HG03039 (cell line): Measurements from ENCODE around the gene ZNF587.
"Not testable (repeated sequence)": the region's sequence is repeated elsewhere in the genome, so short reads cannot be mapped to it uniquely, and the experiment has no call there.

Experiments
- ATAC-seq: cut with Tn5 transposase; IDR thresholded peaks from one replicate; pipeline ENCODE4 v1.9.1; 2021; ENCODE audit warnings: mild to moderate bottlenecking, moderate library complexity; ENCODE audit not compliant: unreplicated experiment

ZNF587 gene

DNA sequence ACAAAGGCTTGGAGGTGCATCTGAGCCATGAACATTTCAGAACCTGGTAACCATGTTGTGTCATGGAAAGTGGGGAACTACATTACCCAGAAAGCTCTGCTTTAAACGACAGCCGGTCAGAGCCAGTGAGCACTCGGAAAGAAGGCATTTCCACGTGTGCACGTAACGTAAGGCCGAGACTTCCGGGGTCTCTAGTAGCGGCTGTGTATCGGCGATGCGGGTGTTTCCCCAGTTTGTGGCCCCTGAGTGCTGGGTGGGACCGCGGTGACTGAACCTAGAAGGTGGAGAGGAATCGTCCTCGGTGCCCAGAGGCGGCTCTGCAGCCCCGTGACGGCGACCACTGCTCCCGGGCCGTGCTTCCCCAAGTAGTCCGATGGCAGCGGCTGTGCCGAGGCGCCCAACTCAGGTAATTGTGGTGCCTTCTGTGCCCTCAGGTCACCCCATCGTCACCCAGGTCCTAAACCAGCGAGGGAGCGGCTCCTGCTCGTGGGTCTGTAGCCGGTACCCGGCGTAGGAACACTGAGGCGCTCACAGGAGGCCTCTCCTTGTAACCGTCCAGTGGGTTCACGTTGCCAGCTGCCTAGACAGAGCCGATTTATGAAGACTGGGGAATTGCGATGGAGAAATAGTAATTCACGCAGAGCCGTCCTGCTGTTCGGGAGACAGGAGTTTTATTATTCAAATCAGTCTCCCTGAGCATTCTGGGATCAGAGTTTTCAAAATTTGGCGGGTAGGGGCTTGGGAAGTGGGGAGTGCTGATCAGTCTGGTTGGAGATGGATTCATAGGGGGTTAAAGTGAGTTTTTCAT lies at the start of gene ZNF587:
ZNF587 (plus strand) TSS at position 194 of the 808 bp plus-strand sequence; CDS start at position 374, 180 bp downstream.
- ATAC-seq = peak; percentile 94

DNA sequence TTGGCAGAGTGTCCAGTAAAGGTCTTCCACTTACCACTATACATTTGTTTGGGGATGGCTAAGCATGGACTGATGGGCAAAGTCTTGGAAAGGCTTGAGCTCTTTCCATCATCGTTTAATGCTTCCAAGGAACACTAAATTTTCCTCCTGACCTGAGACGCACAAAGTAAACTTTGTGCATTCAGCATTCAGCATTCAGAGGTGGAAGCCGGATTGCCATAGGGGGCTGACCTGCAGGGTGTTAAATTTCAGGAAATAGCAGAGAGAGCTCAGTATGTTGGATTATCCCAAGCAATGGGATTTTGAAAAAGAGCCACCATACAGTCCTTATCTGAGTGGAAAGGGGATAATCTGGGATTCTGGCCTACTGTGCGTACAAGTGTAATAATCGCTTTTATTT lies 49.0 kb upstream of the ZNF587 start:
- ATAC-seq = no peak

DNA sequence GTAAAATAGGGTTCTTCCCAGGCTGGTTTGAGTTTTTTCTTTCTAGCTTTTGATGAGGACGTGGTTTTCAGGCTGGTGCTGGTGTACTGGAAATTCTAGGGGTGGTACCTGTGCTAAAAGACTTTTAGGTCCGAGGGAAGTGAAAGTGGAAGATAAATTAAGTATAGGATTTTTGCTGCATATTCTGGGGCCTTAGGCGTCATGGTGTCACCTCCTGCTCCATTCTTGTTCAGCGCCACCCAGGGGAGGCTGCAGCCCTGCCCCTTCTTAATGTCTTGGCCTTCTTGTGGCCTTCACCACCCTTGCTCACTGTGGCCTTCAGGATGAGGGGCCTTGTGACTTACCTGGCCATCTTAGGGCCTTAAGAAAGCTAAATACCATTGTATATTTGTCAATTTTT lies 47.4 kb upstream of the ZNF587 start:
- ATAC-seq = no peak

DNA sequence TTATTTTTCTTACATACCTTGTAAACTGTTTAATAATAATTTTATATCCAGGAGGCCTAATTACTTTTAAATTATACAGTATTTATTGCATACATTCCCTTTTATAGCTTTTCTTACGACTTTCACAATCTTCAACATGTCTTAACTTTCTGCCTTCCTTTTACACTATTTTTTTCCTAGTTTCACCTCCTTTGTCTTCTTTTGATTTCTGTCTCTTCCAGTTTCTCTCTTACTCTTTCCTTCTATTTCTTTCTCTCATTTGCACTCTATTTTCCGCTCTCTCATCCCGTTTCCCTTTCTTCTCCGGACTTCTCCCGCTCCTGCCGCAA lies 46.4 kb upstream of the ZNF587 start:
- ATAC-seq = no peak

DNA sequence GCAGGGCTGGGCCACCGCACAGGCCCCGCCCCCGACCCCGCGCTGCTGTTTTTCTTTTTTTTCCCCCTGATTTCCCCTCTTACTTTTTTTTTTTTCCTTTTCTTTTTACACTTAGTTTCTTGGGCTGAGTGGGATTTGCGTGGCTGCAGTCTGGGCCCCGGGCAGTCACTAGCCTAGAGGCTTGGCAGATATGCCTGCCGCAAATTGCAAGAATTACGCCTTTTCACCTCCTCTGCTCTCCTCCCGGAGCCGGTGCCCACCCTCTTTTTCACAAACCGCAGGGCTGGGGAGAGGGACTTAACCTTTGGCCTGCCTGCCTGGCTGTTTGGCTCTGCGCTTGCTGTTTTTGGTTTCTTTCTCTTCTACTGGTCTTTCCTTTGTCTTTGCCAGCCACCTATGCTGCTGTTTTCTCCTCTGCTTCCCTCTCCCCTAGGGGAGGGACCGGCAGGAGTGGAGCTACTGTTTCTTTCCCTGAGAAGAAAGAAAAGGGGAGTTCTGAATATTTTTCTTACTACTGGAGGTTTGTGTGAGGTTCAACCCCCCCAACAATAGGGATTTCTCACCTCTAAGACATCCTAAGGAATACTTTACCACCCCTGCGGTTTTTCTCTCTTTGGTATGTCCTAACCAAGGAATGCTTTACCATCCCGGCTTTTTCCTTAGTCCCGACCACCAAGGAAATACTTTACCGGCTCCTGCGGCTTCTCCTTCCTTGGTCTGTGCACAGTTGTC lies 45.9 kb upstream of the ZNF587 start:
- no peak for ATAC-seq

DNA sequence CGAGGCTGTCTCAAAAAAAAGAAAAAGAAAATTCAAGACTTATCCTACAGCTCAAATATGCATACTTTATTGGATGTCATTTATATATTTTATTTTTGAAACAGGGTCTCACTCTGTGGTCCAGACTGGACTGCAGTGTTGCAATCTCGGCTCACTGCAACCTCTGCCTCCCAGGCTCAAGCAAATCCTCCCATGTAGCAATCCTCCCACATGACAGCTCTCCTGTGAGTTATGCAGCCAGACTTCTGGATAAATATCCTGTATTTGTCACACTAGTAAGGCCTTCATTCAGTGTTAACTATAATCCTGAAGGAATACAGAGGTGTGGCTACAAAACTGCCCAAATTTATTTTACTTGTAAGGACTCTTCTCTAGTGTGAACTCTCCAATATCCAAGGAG lies 42.1 kb upstream of the ZNF587 start:
- no peak for ATAC-seq

DNA sequence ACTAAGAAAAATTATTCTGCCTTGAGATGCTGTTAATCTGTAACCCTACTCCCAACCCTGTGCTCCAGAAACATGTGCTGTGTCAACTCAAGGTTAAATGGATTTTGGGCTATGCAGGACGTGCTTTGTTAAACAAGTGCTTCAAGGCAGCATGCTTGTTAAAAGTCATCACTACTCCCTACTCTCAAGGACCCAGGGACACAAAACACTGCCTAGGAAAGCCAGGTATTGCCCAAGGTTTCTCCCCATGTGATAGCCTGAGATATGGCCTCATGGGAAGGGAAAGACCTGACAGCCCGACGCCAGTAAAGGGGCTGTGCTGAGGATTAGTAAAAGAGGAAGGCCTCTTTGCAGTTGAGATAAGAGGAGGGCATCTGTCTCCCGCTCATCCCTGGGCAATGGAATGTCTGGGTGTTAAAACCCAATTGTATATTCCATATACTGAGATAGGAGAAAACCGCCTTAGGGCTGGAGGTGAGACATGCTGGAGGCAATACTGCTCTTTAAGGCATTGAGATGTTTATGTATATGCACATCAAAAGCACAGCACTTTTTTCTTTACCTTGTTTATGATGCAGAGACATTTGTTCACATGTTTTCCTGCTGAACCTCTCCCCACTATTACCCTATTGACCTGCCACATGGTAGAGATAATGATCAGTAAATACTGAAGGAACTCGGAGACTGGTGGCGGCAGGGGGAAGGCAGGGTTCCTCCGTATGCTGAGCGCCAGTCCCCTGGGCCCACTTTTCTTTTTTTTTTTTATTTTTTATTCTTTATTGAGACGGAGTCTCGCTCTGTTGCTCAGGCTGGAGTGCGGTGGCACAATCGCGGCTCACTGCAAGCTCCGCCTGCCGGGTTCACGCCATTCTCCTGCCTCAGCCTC lies 39.0 kb upstream of the ZNF587 start:
- ATAC-seq = not testable (repeated sequence)

DNA sequence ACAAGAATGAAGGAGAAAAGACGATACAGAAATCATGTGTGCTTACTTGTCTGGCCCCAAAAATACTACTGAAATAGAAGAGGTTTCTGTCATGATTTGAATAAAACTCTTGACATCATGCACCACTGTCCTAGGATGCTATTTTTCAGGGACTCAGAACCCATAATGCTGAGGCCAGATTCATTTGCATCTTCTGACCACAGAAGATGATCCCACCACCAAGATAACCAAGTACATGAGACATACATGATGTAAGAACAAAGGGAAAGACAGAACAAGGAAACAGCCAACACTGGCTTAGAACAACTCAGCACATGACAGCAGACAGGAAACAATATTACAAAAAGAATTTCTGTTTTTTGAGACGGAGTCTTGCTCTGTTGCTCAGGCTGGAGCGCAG lies 37.4 kb upstream of the ZNF587 start:
- ATAC-seq = peak; percentile 38

DNA sequence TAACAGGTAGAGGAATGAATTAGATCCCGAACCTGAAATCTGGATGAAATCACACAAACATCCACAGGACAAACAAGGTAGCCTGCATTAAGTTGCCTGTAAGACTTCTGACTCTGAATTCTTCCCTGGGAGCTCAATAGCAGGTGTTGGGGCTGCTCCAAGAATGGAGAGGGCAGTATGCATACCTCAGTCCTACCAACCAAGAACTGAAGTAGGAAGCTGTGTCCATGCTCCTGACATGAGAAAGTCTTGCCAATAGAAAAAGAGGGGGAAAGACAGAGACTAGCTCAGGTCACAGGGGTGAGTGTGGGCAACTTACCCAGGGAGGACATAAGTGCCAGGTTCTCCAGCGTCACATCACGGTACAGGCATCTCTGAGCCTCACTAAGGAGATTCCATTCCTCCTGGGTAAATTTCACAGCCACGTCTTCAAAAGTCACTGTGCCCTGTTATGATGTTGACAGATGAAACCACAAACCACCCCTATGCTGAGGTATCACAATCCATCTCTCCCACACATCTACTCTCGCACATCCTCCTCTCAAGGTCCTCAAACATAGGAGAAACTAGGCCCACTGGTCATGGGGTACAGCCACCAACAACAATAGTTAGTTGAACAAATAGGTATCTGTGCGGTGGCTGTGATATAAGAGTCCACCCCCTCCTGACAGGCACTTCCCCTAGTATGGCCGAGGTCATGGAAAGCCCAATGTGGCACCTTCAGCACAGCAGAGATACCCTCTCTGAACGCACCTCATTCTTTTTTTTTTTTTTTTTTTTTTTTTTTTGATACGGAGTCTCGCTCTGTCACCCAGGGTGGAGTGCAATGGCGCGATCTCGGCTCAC lies 36.5 kb upstream of the ZNF587 start:
- not testable (repeated sequence) for ATAC-seq

DNA sequence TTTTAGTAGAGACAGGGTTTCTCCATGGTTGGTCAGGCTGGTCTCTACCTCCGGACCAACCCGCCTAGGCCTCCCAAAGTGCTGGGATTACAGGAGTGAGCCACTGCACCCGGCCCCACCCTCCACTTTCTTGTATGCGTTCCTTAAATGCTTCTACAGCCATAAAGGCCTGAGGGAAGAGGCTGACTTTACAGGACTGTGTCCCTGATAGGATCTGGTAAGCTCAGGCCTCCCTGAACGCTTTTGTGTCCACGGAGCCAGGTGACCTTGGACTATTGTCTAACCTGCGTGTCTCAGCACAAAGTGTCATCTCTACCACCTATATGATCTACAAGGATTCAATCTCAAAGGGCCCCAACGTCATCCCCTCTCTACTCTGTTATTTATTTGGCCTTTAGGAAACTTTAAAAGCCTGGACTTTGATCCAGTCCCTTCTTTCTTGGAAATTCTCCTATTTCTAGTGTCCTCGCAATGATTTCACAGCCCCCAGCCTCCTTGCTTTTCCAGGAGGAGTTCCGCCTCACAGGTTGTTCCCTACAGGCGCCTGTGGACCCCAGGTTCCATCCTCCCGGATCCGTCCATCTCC lies 35.6 kb upstream of the ZNF587 start:
- no peak for ATAC-seq

DNA sequence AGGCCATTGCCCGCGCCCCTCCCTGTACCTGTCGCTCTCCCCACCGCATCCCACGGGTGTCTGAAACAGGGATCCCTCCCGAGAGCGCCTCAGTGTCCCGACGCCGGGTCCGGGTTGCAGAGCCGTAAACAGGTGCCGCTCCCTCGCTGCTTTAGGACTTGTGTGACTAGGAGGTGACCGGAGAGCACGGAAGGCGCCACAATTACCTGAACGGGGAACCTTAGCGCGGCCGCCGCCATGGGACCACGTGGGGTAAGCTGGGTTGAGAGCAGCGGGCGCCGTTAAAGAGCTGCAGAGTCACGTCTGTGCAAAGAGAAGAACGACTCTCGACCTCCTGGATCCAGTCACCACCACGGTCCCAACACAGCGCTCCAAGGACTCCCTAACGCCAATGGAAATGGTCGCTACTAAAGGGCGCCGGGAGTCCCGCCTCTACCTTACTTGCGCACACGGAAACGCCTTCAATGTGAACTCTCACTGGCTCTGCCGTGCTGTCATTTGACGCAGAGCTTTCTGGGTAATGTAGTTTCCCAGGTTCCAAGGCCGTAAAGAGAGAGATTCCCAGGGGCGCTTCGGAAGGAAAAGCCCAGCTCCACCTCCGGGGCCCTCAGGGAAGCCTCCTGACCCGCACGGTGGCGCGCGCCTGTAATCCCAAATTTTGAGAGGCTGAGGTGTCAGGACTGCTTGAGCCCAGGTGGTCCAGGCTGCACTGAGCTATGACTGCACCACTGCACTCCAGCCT lies 35.0 kb upstream of the ZNF587 start, which contains the start of gene ZNF552:
ZNF552 (minus strand) TSS at position 409 of the 742 bp plus-strand sequence; CDS start at position 239, 170 bp downstream.
- peak; percentile 56 for ATAC-seq

DNA sequence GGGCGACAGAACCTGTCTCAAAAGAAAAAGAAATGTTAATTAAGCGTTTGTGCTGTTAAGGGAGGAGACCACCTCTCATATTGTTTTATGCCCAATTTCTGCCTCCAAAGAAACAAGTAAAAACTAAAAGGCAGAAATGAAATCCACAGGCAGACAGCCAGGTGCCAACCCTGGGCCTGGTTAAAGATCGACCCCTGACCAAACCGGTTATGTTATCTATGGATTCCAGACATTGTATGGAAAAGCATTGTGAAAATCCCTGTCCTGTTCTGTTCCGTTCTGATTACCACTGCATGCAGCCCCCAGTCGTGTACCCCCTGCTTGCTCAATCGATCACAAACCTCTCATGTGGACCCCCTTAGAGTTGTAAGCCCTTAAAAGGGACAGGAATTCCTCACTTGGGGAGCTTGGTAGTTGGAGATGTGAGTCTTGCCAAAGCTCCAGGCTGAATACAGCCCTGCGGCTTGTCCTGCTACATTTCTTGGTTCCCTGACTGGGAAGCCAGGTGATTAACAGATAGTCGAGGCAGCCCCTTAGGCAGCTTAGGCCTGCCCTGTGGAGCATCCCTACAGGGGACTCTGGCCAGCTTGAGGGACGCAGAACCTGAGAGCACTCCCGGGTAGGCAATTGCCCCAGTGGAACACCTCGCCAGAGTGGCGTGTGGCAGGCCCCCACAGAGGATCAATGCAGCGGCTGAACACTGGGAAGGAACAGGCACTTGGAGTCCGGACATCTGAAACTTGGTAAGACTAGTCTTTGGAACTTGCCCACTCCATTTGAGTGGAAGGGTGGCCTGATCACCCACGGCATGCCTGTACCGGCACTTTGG lies 34.2 kb upstream of the ZNF587 start:
- ATAC-seq = no peak

DNA sequence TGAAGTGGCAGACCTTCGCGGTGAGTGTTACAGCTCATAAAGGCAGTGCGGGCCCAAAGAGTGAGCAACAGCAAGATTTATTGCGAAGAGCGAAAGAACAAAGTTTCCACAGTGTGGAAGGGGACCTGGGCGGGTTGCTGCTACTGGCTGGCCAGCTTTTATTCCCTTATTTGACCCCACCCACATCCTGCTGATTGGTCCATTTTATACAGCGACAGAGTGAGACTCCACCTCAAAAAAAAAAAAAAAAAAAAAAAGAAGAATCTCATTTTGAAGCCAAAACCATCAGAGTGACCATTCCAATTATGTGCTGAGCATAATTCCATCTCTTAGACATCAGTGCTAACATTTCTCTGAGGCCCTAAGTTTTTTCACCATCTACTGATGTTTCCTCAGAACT lies 33.0 kb upstream of the ZNF587 start:
- ATAC-seq = no peak

DNA sequence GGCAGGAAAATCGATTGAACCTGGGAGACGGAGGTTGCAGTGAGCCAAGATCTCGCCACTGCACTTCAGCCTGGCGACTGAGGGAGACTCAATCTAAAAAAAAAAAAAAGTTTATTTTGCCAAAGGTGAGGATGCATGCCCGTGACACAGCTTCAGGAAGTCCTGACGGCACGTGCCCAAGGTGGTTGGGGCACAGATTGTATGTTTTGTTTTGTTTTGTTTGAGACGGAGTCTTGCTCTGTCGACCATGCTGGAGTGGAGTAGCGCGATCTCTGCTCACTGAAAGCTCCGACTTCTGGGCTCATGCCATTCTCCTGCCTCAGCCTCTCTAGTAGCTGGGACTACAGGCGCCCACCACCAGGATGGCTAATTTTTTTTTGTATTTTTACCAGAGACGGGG lies 31.7 kb upstream of the ZNF587 start:
- no peak for ATAC-seq

DNA sequence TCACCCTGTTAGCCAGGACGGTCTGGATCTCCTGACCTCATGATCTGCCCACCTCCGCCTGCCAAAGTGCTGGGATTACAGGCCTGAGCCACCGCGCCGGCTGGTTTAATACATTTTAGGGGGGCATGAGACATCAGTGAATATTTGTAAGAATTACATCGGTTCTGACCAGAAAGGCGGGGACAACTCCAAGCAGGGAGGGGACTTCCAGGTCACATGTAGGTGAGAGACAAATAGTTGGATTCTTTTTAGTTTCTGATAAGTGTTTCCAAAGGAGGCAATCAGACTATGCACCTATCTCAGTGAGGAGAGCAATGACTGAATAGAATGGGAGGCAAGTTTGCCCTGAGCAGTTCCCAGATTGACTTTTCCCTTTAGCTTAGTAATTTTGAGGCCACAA lies 31.3 kb upstream of the ZNF587 start:
- no peak for ATAC-seq

DNA sequence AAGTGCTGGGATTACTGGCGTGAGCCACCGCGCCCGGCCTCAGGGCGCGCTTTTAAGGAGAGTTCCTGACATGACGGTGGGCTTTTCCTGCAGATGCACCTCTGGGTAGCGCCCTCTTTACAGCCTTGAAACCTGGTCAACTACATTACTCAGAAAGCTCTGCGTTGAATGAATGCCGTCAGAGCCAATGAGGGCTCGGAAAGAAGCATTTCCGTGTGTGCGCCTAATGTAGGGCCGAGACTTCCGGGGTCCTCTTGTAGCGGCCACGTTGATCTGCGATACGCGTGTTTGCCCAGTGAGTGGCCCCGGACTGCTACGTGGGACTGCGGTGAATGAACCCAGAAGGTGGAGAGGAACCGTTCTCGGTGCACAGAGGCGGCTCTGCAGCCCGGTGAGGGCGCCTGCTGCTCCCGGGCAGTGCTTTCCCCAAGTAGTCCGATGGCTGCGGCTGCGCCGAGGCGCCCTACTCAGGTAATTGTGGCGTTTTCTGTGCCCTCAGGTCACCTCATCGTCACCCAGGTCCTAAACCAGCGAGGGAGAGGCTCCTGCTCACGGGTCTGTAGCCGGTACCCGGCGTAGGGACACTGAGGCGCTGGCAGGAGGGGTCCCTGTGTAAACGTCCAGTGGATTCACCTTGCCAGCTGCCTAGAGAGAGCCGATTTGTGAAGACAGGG lies 30.0 kb upstream of the ZNF587 start:
- peak; percentile 69 for ATAC-seq

DNA sequence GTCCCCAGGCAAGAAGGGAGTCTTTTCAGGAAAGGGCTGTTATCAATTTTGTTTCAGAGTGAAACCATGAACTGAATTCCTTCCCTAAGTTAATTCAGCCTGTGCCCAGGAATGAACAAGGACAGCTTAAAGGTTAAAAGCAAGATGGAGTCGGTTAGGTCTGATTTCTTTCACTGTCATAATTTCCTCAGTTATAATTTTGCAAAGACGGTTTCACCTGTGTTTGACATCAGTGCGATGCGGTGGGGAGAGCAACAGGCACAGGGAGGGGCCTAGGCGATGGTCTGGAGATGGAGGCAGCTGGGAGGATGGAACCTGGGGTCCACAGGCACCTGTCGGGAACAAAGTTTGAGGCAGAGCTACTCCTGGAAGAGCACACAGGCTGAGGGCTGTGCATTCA lies 29.1 kb upstream of the ZNF587 start:
- ATAC-seq = no peak

DNA sequence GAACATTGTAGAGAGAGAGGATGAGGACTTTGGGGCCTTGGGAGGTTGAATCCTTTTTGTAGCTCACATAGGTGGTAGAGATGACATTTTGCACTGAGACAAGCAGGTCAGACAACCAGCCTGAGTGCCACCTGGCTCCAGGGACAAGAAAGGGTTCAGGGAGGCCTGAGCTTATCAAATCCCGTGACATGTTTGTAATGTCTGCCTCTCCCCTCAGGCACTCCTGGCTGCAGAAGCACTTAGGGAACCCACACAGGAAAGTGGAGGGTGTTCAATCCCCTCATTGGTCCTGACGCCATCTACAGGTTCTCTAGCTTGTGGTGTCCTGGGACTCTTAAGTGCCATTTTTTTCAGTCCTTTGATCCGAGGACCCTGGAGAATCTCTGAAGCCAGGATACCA lies 28.6 kb upstream of the ZNF587 start:
- not testable (repeated sequence) for ATAC-seq
